NCI-H2227 (cell line): ENCODE measurements around the gene CDC25A.
"Not testable (repeated sequence)": the region's sequence is repeated elsewhere in the genome, so short reads cannot be mapped to it uniquely, and the experiment has no call there.

ENCODE experiments used
- DNase-seq: peaks from one replicate; lab custom pipeline; 2025; ENCODE audit not compliant: unreplicated experiment; lab: John Stamatoyannopoulos, UW

Gene CDC25A

DNA sequence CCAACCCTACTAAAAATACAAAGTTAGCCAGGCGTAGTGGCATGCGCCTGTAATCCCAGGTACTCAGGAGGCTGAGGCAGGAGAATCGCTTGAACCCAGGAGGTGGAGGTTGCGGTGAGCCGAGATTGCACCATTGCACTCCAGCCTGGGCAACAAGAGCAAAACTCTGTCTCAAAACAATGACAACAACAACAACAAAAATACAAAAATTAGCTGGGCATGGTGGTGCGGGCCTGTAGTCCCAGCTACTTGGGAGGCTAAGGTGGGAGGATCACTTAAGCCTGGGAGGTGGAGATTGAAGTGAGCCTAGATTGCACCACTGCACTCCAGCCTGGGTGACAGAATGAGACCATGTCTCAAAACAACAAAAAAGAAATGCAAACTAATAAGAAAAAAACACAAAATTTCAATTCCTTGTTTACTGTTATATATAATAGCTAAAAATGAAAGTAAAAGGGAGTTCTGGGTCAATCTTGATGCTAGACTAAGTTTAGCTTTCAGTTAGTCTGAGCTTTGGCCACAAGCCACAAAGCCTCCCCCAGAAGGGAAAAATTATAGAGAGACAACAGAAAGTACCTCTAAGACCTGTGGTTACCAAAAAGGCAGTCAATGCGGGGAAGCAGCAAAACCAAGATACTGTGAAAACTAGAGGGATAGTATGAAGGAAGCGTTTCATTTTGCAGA is 76.0 kb downstream of the CDC25A start:
- DNase-seq, result not testable (repeated sequence)

DNA sequence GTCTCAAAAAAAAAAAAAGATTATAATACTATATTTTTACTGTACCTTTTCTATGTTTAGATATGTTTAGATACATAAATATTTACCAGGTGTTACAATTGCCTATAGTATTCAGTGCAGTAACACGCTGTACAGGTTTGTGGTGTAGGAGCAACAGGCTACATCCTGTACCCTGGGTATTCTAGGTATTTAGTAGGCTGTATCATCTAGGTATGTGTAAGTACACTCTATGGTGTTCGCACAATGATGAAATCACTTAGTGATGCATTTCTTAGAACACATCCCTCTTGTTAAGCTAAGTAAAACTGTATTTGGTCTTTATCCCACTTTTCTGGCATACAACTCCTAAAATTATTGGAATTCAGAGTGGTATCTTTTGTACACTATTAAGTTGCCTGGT is 77.8 kb downstream of the CDC25A start:
- no peak for DNase-seq

DNA sequence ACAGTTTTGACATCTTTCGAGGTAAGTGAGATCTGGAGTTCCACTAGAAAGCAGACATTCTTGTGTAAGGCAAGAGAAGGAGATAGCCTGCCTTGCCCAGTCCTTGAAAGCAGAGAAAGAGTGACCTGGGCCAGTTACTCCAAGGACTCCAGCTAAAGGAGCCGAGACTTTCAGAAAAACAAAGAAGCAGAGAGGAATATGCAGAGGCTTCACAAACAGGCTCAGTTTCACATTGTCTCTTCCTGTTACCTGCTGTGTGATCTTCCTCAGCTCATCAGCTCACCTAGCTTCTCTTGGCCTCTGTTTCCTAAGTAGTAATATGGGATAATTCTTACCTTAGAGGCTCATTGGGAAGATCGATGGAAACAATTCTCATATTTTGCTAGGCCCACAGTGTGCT is 81.0 kb downstream of the CDC25A start:
- DNase-seq, result no peak
